Measurements from ENCODE around the gene TMEM245.

- TF ChIP-seq KLF16 (tag by site-specific recombination; IDR thresholded peaks at IDR 0.05) (no peak), ZNF426 (tag by site-specific recombination; IDR thresholded peaks at IDR 0.05) (no peak), BCL11A (tag by site-specific recombination; IDR thresholded peaks at IDR 0.05; ENCODE audit: low read depth) (no peak), ZBTB7A (tag by site-specific recombination; IDR thresholded peaks at IDR 0.05; ENCODE audit: low read depth) (no peak)
- TF ChIP-seq, protein P1, sequence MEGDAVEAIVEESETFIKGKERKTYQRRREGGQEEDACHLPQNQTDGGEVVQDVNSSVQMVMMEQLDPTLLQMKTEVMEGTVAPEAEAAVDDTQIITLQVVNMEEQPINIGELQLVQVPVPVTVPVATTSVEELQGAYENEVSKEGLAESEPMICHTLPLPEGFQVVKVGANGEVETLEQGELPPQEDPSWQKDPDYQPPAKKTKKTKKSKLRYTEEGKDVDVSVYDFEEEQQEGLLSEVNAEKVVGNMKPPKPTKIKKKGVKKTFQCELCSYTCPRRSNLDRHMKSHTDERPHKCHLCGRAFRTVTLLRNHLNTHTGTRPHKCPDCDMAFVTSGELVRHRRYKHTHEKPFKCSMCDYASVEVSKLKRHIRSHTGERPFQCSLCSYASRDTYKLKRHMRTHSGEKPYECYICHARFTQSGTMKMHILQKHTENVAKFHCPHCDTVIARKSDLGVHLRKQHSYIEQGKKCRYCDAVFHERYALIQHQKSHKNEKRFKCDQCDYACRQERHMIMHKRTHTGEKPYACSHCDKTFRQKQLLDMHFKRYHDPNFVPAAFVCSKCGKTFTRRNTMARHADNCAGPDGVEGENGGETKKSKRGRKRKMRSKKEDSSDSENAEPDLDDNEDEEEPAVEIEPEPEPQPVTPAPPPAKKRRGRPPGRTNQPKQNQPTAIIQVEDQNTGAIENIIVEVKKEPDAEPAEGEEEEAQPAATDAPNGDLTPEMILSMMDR (tag by site-specific recombination; IDR thresholded peaks at IDR 0.05) = no peak
Observed at GRCh38 chr9:109068764-109069163, 51.0 kb downstream of the TMEM245 start.
